SK-N-MC (cell line): ENCODE data around the gene EPDR1.

Source experiments
- EZH2 ChIP-seq: fragments of 200-600 bp; sonication (generic); IDR thresholded peaks from one replicate; pipeline ENCODE4 v1.6.1; 2017; ENCODE audit warnings: antibody characterized with exemption
- FOXP2 ChIP-seq: optimal IDR thresholded peaks from 2 replicates; pipeline ENCODE3; 2011; ENCODE audit warnings: mild to moderate bottlenecking, moderate library complexity; ENCODE audit not compliant: insufficient read depth; ENCODE audit errors: extremely low read length, control extremely low read depth
- POLR2AphosphoS5 ChIP-seq: IDR thresholded peaks from 2 replicates; pipeline ENCODE4 v1.6.1; 2012; ENCODE audit warnings: mild to moderate bottlenecking, low read depth, low read length, borderline replicate concordance

GRCh38 chr7:37957221-37957970 is 37.0 kb downstream of the EPDR1 start:
- no peak for TF ChIP-seq EZH2
- TF ChIP-seq POLR2AphosphoS5 = no peak
- no peak for TF ChIP-seq FOXP2
